CD4-positive, alpha-beta T cell treated with Interleukin-21 for 1 hour (primary cell): ENCODE results near the gene GAL3ST1.
"Not testable (repeated sequence)": the region's sequence is repeated elsewhere in the genome, so short reads cannot be mapped to it uniquely, and the experiment has no call there.

Source experiments
- DNase-seq: peaks from one replicate; pipeline ENCODE4 v3.0.0-alpha.2; 2020

Gene GAL3ST1

DNA sequence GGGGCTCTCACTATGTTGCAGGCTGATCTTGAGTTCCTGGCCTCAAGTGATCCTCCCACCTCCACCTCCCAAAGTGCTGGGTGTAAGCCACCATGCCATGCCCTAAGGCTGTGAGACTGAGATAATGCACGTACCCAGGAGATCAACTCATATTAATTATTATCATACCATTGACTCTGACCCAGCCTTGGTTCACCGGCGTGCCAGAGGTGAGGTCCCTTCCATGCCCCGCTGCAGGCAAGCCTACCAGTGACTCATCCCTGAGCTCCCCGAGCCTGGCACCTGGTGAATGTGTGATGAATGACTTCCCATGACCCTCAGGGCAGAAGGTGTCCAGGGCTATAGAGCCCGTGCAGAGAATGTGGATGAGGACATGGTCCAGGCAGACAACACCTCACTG is 12.1 kb downstream of the GAL3ST1 start:
- no peak for DNase-seq

DNA sequence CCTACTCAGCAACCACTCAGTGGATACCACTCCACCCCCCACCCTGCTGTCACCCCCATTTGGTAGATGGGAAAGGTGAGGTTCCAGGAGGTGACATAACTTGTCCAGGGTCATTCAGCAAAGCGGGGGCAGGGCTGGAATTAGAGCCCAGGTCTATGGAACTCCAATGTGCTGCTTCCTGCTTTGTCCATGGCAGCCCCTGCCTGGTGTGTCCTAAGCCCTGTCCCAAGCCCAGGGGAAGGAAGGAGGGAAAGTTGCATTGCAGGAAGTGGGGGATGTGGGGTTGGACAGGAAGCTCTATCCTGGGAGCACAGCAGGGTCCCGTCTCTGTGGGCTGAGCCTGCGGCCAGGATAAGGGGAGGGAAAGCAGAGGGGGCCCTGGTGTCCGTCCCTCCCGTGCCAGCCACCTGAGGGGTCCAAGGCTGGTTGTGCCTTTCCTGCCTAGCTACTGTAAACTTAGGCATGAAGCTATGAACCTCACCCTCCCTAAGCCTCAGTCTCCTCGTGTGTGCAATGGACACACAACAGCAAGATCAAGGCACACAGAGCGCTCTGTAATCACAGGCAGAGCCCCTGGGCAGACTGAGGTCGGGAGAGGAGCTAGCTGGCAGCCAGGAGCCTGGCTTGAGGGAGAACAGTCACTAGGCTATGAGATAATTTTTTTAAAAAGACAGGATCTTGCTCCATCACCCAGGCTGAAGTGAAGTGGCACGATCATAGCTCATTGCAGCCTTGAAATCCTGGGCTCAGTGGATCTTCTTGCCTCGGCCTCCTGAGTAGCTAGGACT is 12.9 kb downstream of the GAL3ST1 start:
- no peak for DNase-seq

DNA sequence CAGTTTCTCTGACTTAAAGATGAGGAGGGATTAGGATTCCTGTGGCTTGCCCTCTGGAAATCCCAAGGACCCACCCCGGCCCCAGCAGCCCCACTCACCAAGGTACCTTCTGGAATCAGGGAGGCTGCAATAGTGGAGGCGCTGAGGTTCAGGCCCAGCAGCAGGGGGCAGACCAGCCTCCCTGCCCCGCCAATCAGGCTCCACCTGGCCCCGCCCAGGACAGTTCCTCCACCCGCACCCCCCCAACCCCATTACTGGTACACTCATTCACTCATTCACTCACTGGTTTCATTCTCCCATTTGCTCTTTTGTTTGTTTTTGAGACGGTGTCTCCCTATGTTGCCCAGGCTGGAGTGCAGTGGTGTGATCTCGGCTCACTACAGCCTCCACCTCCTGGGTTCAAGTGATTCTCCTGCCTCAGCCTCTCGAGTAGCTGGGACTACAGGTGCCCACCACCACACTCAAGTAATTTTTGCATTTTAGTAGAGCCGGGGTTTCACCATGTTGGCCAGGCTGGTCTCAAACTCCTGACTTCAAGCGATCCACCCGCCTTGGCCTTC is 13.7 kb downstream of the GAL3ST1 start:
- DNase-seq = not testable (repeated sequence)

DNA sequence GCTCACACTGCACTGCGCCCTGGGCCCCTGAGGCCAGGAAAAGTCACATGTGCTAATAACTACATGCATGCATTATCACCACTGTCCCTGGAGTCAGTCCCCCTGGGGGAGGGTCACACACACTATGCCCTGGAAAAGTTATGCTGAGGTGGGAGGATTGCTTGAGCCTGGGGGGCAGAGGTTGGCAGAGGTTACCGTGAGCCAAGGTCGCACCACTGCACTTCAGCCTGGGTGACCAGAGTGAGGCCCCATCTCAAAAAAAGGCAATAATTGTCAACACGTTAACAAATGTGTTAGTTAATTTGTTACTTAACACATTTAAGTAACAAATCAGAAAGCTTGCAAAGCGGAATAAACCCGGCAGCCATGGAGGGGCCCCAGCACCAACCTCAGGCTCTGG is 14.6 kb downstream of the GAL3ST1 start:
- DNase-seq = no peak

DNA sequence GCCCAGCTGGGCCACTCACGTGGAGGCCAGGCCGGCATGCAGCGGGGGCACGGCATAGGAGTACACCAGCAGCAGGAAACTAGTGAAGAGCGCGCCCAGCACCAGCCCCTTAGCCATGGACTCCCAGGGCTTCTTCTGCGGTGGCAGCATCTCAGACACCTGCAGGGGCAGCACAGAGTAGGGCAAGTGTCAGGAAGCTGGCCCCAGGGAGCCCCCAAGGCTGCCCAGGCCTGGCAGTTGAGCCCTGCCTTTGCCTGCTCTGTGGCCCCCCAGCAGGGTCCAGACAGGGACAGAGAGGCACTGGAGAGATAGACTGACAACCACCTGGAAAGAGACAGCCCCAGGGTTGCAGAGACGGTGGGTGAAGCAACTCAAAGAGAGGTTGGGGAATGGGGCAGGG is 17.2 kb downstream of the GAL3ST1 start:
- DNase-seq = no peak

DNA sequence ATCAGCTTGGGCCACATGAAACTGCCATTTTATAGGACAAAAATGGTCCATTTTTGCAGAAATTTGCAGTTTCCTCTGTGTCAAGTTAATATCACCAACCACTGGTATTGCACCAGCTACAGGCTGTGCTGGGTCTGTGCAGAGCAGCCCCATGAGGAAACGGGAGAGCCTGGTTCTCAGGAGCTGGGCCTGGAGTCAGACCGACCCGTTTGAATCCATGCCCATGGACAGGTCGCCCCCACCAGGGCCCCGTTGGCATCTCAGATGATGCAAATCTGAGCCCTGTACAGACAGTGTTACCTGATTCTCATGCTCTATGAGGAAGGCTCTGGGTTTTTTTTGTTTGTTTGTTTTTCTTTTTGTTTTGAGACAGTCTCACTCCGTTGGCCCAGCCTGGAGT is 18.1 kb downstream of the GAL3ST1 start:
- DNase-seq = no peak

DNA sequence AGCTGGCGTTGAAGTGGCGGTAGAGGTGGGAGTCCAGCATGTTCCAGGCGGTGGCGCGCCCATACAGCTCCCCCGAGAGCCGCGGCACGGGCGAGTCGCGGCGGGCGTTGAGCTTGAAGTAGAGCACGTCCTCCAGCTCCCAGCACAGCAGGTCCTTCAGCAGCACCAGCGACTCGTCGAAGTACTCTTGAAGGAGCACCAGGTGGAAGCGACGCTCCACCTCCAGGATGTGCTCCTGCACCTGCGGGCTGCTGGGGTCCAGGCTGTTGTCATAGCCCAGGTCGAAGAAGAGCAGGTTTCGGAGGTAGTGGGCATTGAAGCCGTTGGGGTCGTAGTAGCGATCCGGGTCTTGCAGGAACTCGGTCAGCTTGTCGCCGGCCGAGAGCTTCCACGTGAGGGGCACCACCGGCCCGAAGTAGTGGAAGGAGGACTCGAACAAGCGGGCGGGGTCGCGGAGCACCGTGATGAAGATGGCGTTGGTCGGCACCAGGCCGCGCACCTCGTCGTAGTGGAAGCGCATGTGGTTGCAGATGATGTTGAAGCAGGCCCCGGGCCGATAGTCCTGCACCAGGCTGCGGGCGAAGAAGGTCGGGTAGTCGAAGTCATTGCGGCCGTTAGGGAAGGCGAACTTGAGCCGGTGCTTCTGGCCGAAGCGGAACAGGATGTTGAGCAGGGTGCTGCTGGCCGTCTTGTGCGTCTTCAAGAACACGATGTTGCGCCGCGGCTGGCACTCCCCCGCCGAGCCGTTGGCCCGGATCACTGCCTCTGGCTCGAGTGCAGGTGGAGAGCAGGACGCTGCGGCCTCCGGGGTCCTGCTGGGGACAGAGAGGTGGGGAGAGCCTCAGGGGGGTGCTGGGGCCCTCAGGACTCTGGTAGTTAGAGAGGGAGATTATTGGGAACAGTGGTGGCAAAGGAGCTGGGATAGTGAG is 18.9 kb downstream of the GAL3ST1 start:
- DNase-seq = no peak

DNA sequence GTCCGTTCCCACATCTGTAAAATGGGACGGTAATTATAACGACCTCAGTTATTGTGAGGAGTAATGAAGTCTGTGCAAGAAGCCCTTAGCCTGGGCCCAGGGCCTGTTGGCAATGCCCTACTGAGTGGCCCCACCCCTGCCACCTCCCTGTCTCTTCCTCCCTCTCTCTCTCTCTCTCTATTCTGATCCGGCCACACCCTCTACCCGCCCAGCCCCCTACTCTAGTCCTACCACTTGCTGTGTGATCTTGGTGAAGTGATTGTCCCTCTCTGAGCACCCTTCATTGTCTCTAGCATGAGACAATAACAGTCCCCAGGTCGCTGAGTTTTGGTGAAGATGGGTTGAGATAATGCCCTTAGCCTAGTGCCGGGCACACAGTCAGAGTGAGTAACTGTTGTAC is 20.5 kb downstream of the GAL3ST1 start:
- no peak for DNase-seq

DNA sequence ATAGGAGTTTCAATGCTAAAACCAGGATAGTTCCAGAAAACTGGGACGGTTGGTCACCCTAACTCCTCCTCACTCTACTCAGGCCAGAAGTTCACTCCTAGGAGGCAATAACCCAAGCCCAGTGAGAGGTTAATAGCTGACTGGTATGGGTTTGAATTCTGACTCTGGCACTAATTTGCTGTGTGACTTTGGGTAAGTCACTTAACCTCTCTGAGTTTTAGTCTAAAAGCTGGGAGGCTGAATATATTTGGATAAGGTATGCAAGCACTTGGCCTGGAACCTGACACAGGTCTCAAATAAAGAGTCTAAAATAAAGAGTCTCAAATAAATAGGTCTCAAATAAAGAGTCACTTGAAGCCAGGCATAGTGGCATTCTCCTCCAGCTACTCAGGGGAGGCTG is 21.7 kb downstream of the GAL3ST1 start:
- no peak for DNase-seq

DNA sequence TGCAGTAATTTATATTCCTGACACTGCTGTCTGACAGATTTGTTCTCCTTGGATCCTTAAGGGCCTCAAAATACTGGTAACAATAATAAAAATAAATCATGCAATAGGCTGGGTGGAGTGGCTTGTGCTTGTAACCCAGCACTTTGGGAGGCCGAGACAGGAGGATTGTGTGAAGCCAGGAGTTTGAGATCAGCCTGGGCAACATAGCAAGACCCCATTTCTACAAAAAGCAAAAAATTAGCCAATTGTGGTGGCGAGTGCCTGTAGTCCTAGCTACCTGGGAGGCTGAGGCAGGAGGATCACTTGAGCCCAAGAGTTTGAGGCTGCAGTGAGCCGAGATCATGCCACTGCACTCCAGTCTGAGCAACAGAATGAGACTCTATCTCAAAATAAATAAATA is 22.7 kb downstream of the GAL3ST1 start:
- DNase-seq = not testable (repeated sequence)

DNA sequence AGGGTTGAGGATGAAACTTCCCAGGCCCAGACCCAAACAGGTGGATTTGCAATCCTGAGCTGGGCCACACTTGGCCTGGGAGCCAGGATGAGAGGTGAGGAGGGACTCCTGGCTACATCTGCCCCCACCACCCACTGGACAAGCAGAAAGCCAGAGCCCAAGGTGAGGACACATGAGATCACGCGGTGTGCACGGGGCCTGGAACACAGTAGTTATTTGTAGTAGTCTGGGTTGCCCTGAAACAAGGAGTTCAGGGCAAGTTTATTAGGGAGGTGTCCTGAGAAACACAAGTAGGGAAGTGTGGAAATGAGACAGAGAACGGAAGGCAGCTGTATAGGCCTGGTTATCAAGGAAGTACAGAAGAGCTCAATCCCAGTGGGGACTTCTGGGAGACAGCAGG is 27.3 kb downstream of the GAL3ST1 start:
- no peak for DNase-seq

DNA sequence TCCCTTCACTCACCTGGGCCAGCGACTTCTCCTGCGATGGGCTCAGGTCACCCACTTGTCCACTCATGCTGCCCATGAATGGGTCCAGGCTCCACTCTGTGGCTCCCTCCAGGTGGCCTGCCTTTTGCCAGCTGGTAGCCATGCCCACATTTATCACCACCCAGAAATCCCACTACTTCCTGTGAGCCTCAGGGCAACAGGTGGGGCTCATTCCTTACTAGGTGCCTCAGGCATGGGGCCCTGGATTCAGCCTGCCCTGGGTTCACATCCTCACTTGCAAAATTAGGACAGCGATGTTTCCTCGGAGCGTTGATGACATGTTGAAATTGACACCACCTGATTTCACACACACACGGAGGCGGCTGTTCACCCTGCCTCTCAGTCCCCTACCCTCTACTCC is 27.8 kb downstream of the GAL3ST1 start, which contains the start of gene SEC14L6:
TSS of gene SEC14L6 (minus strand) at position 126 of the 400 bp plus-strand sequence. CDS start at position 67, 59 bp downstream.
- no peak for DNase-seq

DNA sequence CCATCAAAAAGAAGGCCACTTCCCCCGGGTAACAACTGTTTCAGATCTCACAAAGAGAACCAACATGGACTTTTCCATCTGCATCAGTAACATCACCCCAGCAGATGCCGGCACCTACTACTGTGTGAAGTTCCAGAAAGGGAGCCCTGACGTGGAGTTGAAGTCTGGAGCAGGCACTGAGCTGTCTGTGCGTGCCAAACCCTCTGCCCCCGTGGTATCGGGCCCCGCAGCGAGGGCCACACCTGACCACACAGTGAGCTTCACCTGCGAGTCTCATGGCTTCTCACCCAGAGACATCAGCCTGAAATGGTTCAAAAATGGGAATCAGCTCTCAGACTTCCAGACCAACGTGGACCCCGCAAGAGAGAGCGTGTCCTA is 31.7 kb downstream of the GAL3ST1 start:
- no peak for DNase-seq

DNA sequence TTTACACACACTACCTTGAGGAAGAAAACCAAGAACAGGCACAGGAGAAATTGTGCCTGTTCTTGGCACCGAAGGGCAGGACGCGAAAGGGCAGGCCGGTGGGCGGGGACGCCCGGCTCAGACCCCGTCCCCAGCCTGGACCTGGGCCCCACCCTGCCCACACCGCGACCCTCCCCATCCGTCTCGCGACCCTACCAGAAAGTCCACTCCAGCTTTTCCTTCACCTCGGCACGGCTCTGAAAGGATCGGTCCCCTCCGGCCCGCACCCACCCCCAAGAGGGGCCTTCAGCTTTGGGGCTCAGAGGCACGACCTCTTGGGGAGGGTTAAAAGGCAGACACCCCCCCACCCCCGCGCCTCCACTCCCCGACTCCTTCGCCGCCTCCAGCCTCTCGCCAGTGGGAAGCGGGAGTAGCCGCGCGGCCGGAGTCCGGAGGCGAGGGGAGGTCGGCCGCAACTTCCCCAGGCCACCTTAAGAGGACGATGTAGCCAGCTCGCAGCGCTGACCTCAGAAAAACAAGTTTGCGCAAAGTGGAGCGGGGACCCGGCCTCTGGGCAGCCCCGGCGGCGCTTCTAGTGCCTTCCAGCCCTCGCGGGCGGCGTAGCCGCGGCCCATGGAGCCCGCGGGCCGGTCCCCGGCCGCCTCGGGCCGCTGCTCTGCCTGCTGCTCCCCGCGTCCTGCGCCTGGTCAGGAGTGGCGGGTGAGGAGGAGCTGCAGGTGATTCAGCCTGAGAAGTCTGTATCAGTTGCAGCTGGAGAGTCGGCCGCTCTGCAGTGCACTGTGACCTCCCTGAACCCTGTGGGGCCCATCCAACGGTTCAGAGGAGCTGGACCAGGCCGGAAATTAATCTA is 32.3 kb downstream of the GAL3ST1 start:
- no peak for DNase-seq

DNA sequence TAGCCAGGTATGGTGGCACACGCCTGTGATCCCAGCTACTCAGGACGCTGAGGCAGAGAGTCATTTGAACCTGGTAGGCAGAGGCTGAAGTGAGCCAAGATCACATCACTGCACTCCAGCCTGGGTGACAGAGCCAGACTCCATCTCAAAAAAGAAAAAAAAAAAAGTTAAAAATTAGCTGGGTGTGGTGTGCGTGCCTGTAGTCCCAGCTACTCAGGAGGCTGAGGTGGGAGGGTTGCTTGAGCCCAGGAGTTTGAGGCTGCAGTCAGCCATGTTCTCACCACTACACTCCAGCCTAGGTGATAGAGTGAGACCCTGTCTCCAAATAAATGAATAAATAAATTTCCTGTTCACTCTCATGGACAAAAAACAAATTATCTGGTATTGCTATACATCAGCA is 33.0 kb downstream of the GAL3ST1 start:
- not testable (repeated sequence) for DNase-seq

DNA sequence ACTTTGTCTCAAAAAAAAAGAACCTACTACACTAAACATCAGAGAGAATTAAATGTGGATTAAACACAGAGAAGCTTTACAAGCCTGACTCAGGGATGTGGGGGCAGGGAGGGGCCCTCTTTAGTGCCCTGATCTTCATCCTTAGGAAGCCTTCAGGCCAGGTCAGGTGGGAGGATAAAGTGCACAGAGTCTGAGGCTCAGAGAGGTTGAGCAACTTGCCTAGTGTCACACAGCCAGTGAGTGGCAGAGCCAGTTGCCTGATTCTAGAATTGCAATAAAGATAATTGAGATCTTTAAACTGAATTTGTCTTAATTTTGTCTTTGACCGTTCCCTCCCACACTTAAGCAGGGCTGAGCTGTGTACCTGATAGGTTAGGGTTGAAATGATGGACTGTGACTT is 35.1 kb downstream of the GAL3ST1 start:
- DNase-seq = no peak

DNA sequence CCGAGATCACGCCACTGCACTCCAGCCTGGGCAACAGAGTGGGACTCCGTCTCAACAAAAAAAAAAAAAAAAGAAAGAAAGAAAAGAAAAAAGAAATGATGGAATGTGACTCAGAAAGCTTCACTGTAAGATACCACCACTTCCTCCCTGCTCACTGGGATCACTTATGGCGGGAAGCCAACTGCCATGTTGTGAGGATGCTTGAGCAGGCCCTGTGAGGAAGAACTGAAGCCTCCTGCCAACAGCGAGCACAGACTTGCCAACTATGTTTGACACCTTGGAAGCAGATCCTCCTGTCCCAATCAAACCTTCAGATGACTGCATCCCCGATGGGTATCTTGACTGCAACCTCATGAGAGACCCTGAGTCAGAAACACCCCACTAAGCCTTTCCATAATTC is 36.2 kb downstream of the GAL3ST1 start:
- DNase-seq = no peak

DNA sequence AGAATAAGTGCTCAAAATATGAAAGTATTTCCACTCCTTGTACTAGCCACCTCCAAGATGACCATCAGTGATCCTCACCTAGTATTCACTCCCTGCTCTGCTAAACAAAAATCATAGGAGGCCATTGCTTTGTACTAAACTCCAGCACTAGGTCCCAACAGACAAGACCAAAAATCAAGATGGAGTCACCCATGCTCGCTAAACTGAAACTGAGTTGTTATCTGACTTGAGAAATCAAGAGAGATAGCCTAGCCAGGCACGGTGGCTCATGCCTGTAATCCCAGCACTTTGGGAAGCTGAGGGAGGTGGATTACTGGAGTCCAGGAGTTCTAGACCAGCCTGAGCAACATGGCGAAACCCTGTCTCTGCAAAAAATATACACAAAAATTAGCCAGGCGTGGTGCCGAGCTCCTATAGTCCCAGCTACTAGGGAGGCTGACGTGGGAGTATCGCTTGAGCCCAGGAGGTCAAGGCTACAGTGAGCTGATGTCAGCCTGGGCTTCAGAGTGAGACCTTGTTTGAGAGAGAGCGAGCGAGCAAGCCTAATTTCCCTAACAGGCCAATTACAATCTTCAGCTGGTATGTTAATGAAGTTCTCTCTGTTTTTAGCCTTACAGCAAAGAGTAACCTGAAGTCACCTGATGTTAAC is 37.3 kb downstream of the GAL3ST1 start:
- DNase-seq = no peak

DNA sequence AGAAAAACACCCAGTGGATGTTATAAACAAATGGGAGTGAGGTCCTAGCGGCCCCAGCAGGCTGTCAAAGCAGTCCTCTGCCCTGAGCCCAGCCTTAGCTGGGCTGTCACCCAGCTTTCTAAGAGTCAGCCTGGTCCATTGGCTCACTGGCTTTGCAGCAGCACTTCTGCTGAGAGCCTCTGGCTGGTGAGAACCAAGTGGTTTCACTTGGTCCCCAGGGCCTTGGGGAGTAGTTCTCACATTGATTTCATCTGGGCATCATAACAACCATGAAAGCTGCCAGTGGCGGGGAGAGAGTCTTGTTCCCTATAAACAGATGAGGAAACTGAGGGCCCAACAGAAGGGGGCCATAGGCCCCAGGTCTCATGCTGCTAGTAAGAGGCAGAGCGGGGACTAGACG is 39.3 kb downstream of the GAL3ST1 start:
- no peak for DNase-seq

DNA sequence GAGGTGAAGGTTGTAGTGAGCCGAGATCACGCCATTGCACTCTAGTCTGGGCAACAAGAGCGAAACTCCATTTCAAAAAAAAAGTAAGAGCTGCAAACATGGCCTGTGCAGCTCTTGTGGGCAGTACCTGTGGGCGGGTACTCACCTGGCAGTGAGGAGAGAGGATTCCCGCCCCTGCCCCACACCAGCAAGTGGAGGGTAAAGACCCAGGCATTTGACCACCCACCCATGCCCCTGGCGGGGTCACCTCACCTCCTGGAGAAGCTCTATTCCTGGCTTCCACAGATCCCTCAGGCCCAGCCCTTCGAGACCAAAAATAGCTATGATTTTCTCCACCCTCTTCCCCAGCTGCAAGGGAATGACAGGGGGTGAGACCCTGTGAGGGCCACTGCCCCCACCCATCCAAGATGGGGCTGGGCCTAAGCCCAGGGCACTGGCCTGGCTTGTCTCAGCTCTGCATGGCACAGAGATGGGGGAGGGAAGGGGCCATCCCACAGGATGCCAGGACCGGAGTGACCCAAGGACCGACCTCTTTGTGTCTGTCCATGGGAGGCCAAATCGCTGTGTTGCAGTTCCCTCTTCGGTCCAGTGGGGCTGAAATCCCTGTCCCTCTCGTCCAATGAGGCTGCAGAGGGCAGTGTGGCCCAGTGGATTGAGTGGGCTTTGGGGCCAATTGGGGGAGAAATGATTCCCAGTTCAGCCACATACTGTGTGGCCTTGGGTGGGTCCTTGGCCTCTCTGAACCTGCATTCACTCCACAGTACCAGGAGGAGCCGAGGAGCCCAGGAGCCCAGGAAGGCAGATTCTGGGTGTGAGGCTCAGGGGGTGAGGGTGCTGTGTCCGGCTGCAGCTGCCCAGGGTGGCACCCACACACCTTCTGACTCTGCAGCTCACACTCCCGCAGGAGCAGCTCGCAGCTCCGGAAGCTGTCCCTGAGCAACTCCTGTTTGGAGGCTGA is 42.5 kb downstream of the GAL3ST1 start:
- no peak for DNase-seq

DNA sequence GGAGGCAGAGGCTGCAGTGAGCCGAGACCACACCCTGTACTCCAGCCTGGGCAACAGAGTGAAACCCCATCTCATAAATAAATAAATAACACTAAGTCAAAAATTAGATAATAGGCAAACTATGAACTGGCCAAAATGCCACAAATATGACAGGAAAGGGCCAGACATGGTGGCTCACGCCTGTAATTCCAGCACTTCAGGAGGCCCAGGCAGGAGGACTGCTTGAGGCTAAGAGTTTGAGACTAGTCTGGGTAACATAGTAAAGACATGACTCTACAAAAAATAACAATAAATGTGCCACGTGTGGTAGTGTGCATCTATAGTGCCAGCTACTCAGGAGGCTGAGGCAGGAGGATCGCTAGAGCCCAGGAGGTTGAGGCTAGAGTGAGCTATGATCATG is 47.8 kb downstream of the GAL3ST1 start:
- DNase-seq = no peak
